ENCODE results near the gene DBNL. TPM values are rescaled to one million over a fixed set of nuclear protein-coding genes. Genes with fewer than 3 reads are reported as not detected.
A peak's percentile ranks its signal among the peaks of the same experiment; 100 is the strongest.
"Not testable (repeated sequence)": the region's sequence is repeated elsewhere in the genome, so short reads cannot be mapped to it uniquely, and the experiment has no call there.

Gene DBNL
- total RNA-seq, 1 donor from 2014 or later, result 47.5 TPM

- not testable (repeated sequence) for DNase-seq (ENCODE audit: low spot score); H3K27ac Mint-ChIP-seq (ENCODE audit: unreplicated experiment); H3K36me3 Mint-ChIP-seq (ENCODE audit: low read depth, unreplicated experiment); H3K4me3 Mint-ChIP-seq (ENCODE audit: unreplicated experiment); H3K4me1 Mint-ChIP-seq (ENCODE audit: unreplicated experiment); H3K9me3 Mint-ChIP-seq (ENCODE audit: unreplicated experiment); H3K27me3 Mint-ChIP-seq (ENCODE audit: unreplicated experiment)
Measured at GRCh38 chr7:44030029-44030428, 14.5 kb upstream of the DBNL start.

GRCh38 chr7:44031319-44031718, 13.2 kb upstream of the DBNL start:
- not testable (repeated sequence) for H3K36me3 Mint-ChIP-seq (ENCODE audit: low read depth, unreplicated experiment); H3K4me1 Mint-ChIP-seq (ENCODE audit: unreplicated experiment); H3K4me3 Mint-ChIP-seq (ENCODE audit: unreplicated experiment); H3K9me3 Mint-ChIP-seq (ENCODE audit: unreplicated experiment); H3K27me3 Mint-ChIP-seq (ENCODE audit: unreplicated experiment); H3K27ac Mint-ChIP-seq (ENCODE audit: unreplicated experiment); DNase-seq (ENCODE audit: low spot score)

- H3K4me1 Mint-ChIP-seq (ENCODE audit: unreplicated experiment); H3K4me3 Mint-ChIP-seq (ENCODE audit: unreplicated experiment); H3K9me3 Mint-ChIP-seq (ENCODE audit: unreplicated experiment); H3K36me3 Mint-ChIP-seq (ENCODE audit: low read depth, unreplicated experiment); H3K27me3 Mint-ChIP-seq (ENCODE audit: unreplicated experiment); H3K27ac Mint-ChIP-seq (ENCODE audit: unreplicated experiment); DNase-seq (ENCODE audit: low spot score): not testable (repeated sequence)
Measured at GRCh38 chr7:44032031-44032430, 12.5 kb upstream of the DBNL start.

- H3K9me3 Mint-ChIP-seq (ENCODE audit: unreplicated experiment); H3K36me3 Mint-ChIP-seq (ENCODE audit: low read depth, unreplicated experiment); H3K27ac Mint-ChIP-seq (ENCODE audit: unreplicated experiment); H3K4me3 Mint-ChIP-seq (ENCODE audit: unreplicated experiment); H3K27me3 Mint-ChIP-seq (ENCODE audit: unreplicated experiment); DNase-seq (ENCODE audit: low spot score); H3K4me1 Mint-ChIP-seq (ENCODE audit: unreplicated experiment): not testable (repeated sequence)
Measured at GRCh38 chr7:44033971-44034844, 10.3 kb upstream of the DBNL start.

- not testable (repeated sequence) for H3K27ac Mint-ChIP-seq (ENCODE audit: unreplicated experiment); H3K27me3 Mint-ChIP-seq (ENCODE audit: unreplicated experiment); DNase-seq (ENCODE audit: low spot score); H3K4me1 Mint-ChIP-seq (ENCODE audit: unreplicated experiment); H3K4me3 Mint-ChIP-seq (ENCODE audit: unreplicated experiment); H3K36me3 Mint-ChIP-seq (ENCODE audit: low read depth, unreplicated experiment); H3K9me3 Mint-ChIP-seq (ENCODE audit: unreplicated experiment)
Measured at GRCh38 chr7:44036364-44036763, 8.1 kb upstream of the DBNL start.

- not testable (repeated sequence) for H3K27ac Mint-ChIP-seq (ENCODE audit: unreplicated experiment); H3K9me3 Mint-ChIP-seq (ENCODE audit: unreplicated experiment); H3K27me3 Mint-ChIP-seq (ENCODE audit: unreplicated experiment); DNase-seq (ENCODE audit: low spot score); H3K4me1 Mint-ChIP-seq (ENCODE audit: unreplicated experiment); H3K36me3 Mint-ChIP-seq (ENCODE audit: low read depth, unreplicated experiment); H3K4me3 Mint-ChIP-seq (ENCODE audit: unreplicated experiment)
Measured at GRCh38 chr7:44037951-44038350, 6.6 kb upstream of the DBNL start.

GRCh38 chr7:44038553-44038952, 5.9 kb upstream of the DBNL start:
- not testable (repeated sequence) for DNase-seq (ENCODE audit: low spot score); H3K4me1 Mint-ChIP-seq (ENCODE audit: unreplicated experiment); H3K9me3 Mint-ChIP-seq (ENCODE audit: unreplicated experiment); H3K36me3 Mint-ChIP-seq (ENCODE audit: low read depth, unreplicated experiment); H3K27me3 Mint-ChIP-seq (ENCODE audit: unreplicated experiment); H3K27ac Mint-ChIP-seq (ENCODE audit: unreplicated experiment); H3K4me3 Mint-ChIP-seq (ENCODE audit: unreplicated experiment)

GRCh38 chr7:44038961-44039558, 5.4 kb upstream of the DBNL start:
- H3K27ac Mint-ChIP-seq (ENCODE audit: unreplicated experiment); H3K4me1 Mint-ChIP-seq (ENCODE audit: unreplicated experiment); H3K27me3 Mint-ChIP-seq (ENCODE audit: unreplicated experiment); H3K36me3 Mint-ChIP-seq (ENCODE audit: low read depth, unreplicated experiment); H3K9me3 Mint-ChIP-seq (ENCODE audit: unreplicated experiment): not testable (repeated sequence)
- peak; percentile 65 for DNase-seq (ENCODE audit: low spot score)
- peak overlapping the region; percentile 73 for H3K4me3 Mint-ChIP-seq (ENCODE audit: unreplicated experiment)

- not testable (repeated sequence) for H3K4me3 Mint-ChIP-seq (ENCODE audit: unreplicated experiment); H3K27ac Mint-ChIP-seq (ENCODE audit: unreplicated experiment); H3K27me3 Mint-ChIP-seq (ENCODE audit: unreplicated experiment); H3K36me3 Mint-ChIP-seq (ENCODE audit: low read depth, unreplicated experiment); DNase-seq (ENCODE audit: low spot score); H3K9me3 Mint-ChIP-seq (ENCODE audit: unreplicated experiment); H3K4me1 Mint-ChIP-seq (ENCODE audit: unreplicated experiment)
Measured at GRCh38 chr7:44039800-44040492, 4.6 kb upstream of the DBNL start.

GRCh38 chr7:44040493-44040891, 4.0 kb upstream of the DBNL start:
- DNase-seq (ENCODE audit: low spot score); H3K36me3 Mint-ChIP-seq (ENCODE audit: low read depth, unreplicated experiment); H3K27me3 Mint-ChIP-seq (ENCODE audit: unreplicated experiment); H3K9me3 Mint-ChIP-seq (ENCODE audit: unreplicated experiment); H3K4me1 Mint-ChIP-seq (ENCODE audit: unreplicated experiment); H3K27ac Mint-ChIP-seq (ENCODE audit: unreplicated experiment); H3K4me3 Mint-ChIP-seq (ENCODE audit: unreplicated experiment): not testable (repeated sequence)
